ENCODE results near the gene SUN2. TPM values are rescaled to one million over a fixed set of nuclear protein-coding genes. Genes with fewer than 3 reads are reported as not detected.

The SUN2 gene
- total and polyA plus RNA-seq, 8 donors, result 58.1 to 174 (median 72.4) TPM

GRCh38 chr22:38704654-38705234 is 51.1 kb downstream of the SUN2 start:
- DNase-seq, result peak in 1 of 4 donors; percentile 16
- intact Hi-C loops (cut with DNase I), result no loop called here

GRCh38 chr22:38700789-38701628 is 54.8 kb downstream of the SUN2 start, which contains the start of gene JOSD1:
JOSD1 (minus strand) TSS chr22:38700943; CDS start chr22:38699987, 956 bp downstream.
- TF ChIP-seq CTCF (IDR thresholded peaks at IDR 0.05), result no peak
- intact Hi-C loops (cut with DNase I), result no loop called here
- Histone ChIP-seq H3K27ac (peak within 1 kb of the TSS; percentile 96 to 98), H3K9me3 (no peaks in the 10 kb centered on the region), H3K4me3 (peak within 1 kb of the TSS; percentile 73 to 77), H3K4me1 (peaks cover 25 to 62% of the 10 kb centered on the region in 2 donors), H3K36me3 (peaks cover 0 to 6% of the 10 kb centered on the region in 2 donors), H3K27me3 (no peaks in the 10 kb centered on the region)
- ATAC-seq (peak; percentile 58), DNase-seq (peak; percentile 95 to 99 (median 96))

More at GRCh38 chr22:38704654-38705234, 51.1 kb downstream of the SUN2 start:
- TF ChIP-seq CTCF (IDR thresholded peaks at IDR 0.05), result no peak
- peaks cover 8 to 55% of the 10 kb centered on the region in 2 donors for H3K4me1 ChIP-seq
- peak overlapping the region; percentile 82 to 83 for H3K27ac ChIP-seq
- no peak for ATAC-seq
- no peaks in the 10 kb centered on the region for H3K9me3 ChIP-seq
- H3K36me3 ChIP-seq, result peaks cover 0 to 2% of the 10 kb centered on the region in 2 donors
- H3K27me3 ChIP-seq, result no peaks in the 10 kb centered on the region
- H3K4me3 ChIP-seq, result peak overlapping the region in 1 of 2 donors; percentile 25

GRCh38 chr22:38700270-38700788 is 55.5 kb downstream of the SUN2 start:
- Histone ChIP-seq H3K36me3 (peaks cover 0 to 6% of the 10 kb centered on the region in 2 donors), H3K27ac (peak overlapping the region; percentile 96 to 98), H3K27me3 (no peaks in the 10 kb centered on the region), H3K9me3 (no peaks in the 10 kb centered on the region), H3K4me1 (peaks cover 29 to 68% of the 10 kb centered on the region in 2 donors), H3K4me3 (peak overlapping the region; percentile 73 to 77)
- no peak for TF ChIP-seq CTCF (IDR thresholded peaks at IDR 0.05)
- intact Hi-C loops (cut with DNase I), result no loop called here
- DNase-seq, result peak in 2 of 4 donors; percentile 78 to 95
- ATAC-seq, result peak; percentile 37

DNA sequence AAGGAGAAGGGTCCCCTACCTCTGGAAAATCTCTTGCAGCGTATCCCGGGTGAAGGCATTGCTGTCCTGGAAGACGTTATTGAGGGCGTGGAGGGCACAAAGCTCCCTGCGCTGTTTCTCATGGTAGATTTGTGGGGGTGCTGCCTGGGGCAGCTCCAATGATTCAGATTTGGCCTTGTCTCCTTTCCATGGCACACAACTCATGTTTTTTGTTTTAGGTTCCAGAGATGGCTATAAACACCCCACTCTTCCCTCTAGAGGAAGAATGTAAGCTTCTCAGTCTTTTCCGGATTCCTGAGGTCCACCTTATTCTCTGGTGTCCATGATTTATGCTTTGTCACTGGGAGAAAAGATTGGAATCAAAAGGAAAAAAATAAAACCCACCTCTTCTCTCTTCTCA is 56.0 kb downstream of the SUN2 start:
- H3K9me3 ChIP-seq, result no peaks in the 10 kb centered on the region
- DNase-seq (no peak), ATAC-seq (no peak)
- H3K36me3 ChIP-seq, result peaks cover 0 to 6% of the 10 kb centered on the region in 2 donors
- H3K4me3 ChIP-seq, result peak overlapping the region; percentile 73 to 77
- peak overlapping the region; percentile 96 to 98 for H3K27ac ChIP-seq
- intact Hi-C loops (cut with DNase I), result no loop called here
- TF ChIP-seq CTCF (IDR thresholded peaks at IDR 0.05), result no peak
- no peaks in the 10 kb centered on the region for H3K27me3 ChIP-seq
- H3K4me1 ChIP-seq, result peaks cover 32 to 70% of the 10 kb centered on the region in 2 donors

- TF ChIP-seq CTCF (IDR thresholded peaks at IDR 0.05), result no peak
- ATAC-seq (no peak), DNase-seq (no peak)
- peak overlapping the region; percentile 73 to 77 for H3K4me3 ChIP-seq
- intact Hi-C loops (cut with DNase I), result no loop called here
- H3K36me3 ChIP-seq, result peaks cover 0 to 13% of the 10 kb centered on the region in 2 donors
- no peaks in the 10 kb centered on the region for H3K9me3 ChIP-seq
- H3K27ac ChIP-seq, result peak overlapping the region; percentile 96 to 98
- peaks cover 32 to 71% of the 10 kb centered on the region in 2 donors for H3K4me1 ChIP-seq
- H3K27me3 ChIP-seq, result no peaks in the 10 kb centered on the region
These were observed 56.7 kb downstream of the SUN2 start for GRCh38 chr22:38699143-38699542.
